Heart right ventricle (tissue), 16 donors: Measurements from ENCODE around the gene FBXO34. TPM values are rescaled to one million over a fixed set of nuclear protein-coding genes. Genes with fewer than 3 reads are reported as not detected.

ENCODE experiments used
- ATAC-seq, 8 donors: fragments of 200-7000 bp; cut with Tn5 transposase; one replicate each; pipeline ENCODE4 v1.9.1; 2020; ENCODE audit warnings: mild to moderate bottlenecking in 8 of 8, moderate library complexity in 8 of 8, moderate number of reproducible peaks in 1 of 8
- DNase-seq, 2 donors: peaks; one replicate each; pipeline ENCODE4 v3.0.0-alpha.2; 2020
- H3K27ac ChIP-seq, 10 donors: fragments of 200-600 bp; sonication (generic) in 2 of 10; one replicate each; pipeline versions ENCODE4 v1.5.0 to v1.8.0; 2020 to 2022; ENCODE audit warnings: mild to moderate bottlenecking in 3 of 10
- H3K27me3 ChIP-seq, 7 donors: fragments of 200-600 bp; one replicate each; pipeline ENCODE4 v1.8.0; 2021 to 2022; ENCODE audit warnings: mild to moderate bottlenecking in 2 of 7
- H3K36me3 ChIP-seq, 9 donors: fragments of 200-600 bp; sonication (generic) in 1 of 9; one replicate each; pipeline versions ENCODE4 v1.5.0 to v1.8.0; 2020 to 2022; ENCODE audit warnings: mild to moderate bottlenecking in 2 of 9
- H3K4me1 ChIP-seq, 9 donors: fragments of 200-600 bp; sonication (generic) in 1 of 9; one replicate each; pipeline versions ENCODE4 v1.5.0 to v1.8.0; 2020 to 2022; ENCODE audit warnings: mild to moderate bottlenecking in 4 of 9
- H3K4me3 ChIP-seq, 10 donors: fragments of 200-600 bp; sonication (generic) in 2 of 10; one replicate each; pipeline versions ENCODE4 v1.5.0 to v1.8.0; 2020 to 2022; ENCODE audit warnings: mild to moderate bottlenecking in 7 of 10, moderate library complexity in 2 of 10
- H3K9me3 ChIP-seq, 11 donors: fragments of 200-600 bp in 10 of 11; sonication (generic) in 2 of 11; one replicate each; pipeline versions ENCODE4 v1.5.0 to v1.8.0; 2013 to 2022; ENCODE audit warnings: mild to moderate bottlenecking in 2 of 11, control low read depth in 1 of 11, moderate library complexity in 1 of 11
- WGBS, 2 donors: extraction: QIAGEN DNeasy Blood & Tissue Kit; methylation state at CpG; one replicate each; pipeline ENCODE4 v1.1.7; 2013; ENCODE audit warnings: inconsistent platforms in 1 of 2; 5-methylcytosine and 5-hydroxymethylcytosine counted together
- intact Hi-C, 10 donors: fragments of 100-400 bp; cut with DNase I; formaldehyde crosslinking; loops; one replicate each; pipeline versions ENCODE4 v1.11.1 to v1.14.2; 2022
- polyA plus RNA-seq, 2 donors: library from polyadenylated mRNA; stranded (reverse); fragments of 200-250 nt; gene quantifications; one replicate each; pipeline ENCODE4 v1.2.3, GENCODE V29; 2013
- total RNA-seq, 10 donors: library from RNA; stranded (reverse); fragmentation: NEBNext Ultra II Directional in 3 of 10; extraction: Animal tissue kit (Norgen Biotek cat#: 25700) in 3 of 10; gene quantifications; one replicate each; pipeline versions ENCODE4 v1.2.1 to v1.2.4, GENCODE V29; 2021 to 2023
- TF ChIP-seq, protein P1 (sequence below), 9 donors: fragments of 200-600 bp; sonication (generic) in 2 of 9; IDR thresholded peaks; one replicate each; pipeline versions ENCODE4 v1.5.0 to v1.8.0; 2021 to 2022; ENCODE audit warnings: antibody characterized with exemption in 9 of 9, mild to moderate bottlenecking in 5 of 9, moderate library complexity in 1 of 9
- donor health status: Arrhythmogenic right ventricular cardiomyopathy.
- donor health status: ischemic (EF 13 %, LVEDD 7.1; RV severe dilation, severe dysfunction).
- donor health status: healthy with polysubstance abuse.
- donor health status: DM: no; HTN: yes; CAD: no.
- donor health status: DM: no; HTN: no; CAD: no.
- donor health status: ischemic (EF 25% LVEDD 6.9; RV normal size, moderate dysfunction).
- donor health status: ischemic (EF 25% LVEDD 5.7; RV mildly dilated, moderate dysfunction).
- donor health status: healthy.
- donor health status: DM: yes; HTN: yes; CAD: no.
- donor health status: Ischemic cardiomyopathy.
- donor health status: ischemic (EF 35%, LVEDD 5.7; RV mildly dilated, moderate dysfunction).
- donor health status: nonischemic (EF 11% LVEDD 7.7; RV severe dilation, severe dysfunction).
- donor health status: DM: yes; HTN: yes; CAD: no.
- donor health status: PGD.
- donor health status: ischemic (EF 29% LVEDD 5.4; RV normal size, mild dysfunction).
- donor health status: nonischemic (EF 23%, LVEDD 6.1; RV moderate dilation, normal function).

Gene FBXO34
- total and polyA plus RNA-seq, 12 donors, result 8.9 to 26.2 (median 20.8) TPM

GRCh38 chr14:55356913-55357312 lies 85.7 kb downstream of the FBXO34 start:
- ATAC-seq, result no peak
- intact Hi-C loops, result loop anchor here in 3 of 10 donors (5.0 to 10.0 kb wide), 2 partner anchors 90 to 142 kb away; no protein-coding TSS in a partner anchor

GRCh38 chr14:55359307-55359706 lies 88.1 kb downstream of the FBXO34 start:
- intact Hi-C loops, result loop anchor here in 3 of 10 donors (5.0 to 10.0 kb wide), 2 partner anchors 92 to 145 kb away; no protein-coding TSS in a partner anchor

More at GRCh38 chr14:55356913-55357312, 85.7 kb downstream of the FBXO34 start:
- peaks cover 0 to 18% (median 0%) of the 10 kb centered on the region in 9 donors for H3K4me1 ChIP-seq
- no peak overlapping the region for H3K27ac ChIP-seq
- H3K36me3 ChIP-seq, result peaks cover 0 to 49% (median 10%) of the 10 kb centered on the region in 9 donors
- 88% methylated on average over 2 of the region's 2 CpGs for WGBS, 2 donors
- H3K27me3 ChIP-seq, result no peaks in the 10 kb centered on the region
- TF ChIP-seq, protein P1, sequence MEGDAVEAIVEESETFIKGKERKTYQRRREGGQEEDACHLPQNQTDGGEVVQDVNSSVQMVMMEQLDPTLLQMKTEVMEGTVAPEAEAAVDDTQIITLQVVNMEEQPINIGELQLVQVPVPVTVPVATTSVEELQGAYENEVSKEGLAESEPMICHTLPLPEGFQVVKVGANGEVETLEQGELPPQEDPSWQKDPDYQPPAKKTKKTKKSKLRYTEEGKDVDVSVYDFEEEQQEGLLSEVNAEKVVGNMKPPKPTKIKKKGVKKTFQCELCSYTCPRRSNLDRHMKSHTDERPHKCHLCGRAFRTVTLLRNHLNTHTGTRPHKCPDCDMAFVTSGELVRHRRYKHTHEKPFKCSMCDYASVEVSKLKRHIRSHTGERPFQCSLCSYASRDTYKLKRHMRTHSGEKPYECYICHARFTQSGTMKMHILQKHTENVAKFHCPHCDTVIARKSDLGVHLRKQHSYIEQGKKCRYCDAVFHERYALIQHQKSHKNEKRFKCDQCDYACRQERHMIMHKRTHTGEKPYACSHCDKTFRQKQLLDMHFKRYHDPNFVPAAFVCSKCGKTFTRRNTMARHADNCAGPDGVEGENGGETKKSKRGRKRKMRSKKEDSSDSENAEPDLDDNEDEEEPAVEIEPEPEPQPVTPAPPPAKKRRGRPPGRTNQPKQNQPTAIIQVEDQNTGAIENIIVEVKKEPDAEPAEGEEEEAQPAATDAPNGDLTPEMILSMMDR (IDR thresholded peaks at IDR 0.05), result no peak
- H3K9me3 ChIP-seq, result no peaks in the 10 kb centered on the region
- no peak overlapping the region for H3K4me3 ChIP-seq
- no peak for DNase-seq

DNA sequence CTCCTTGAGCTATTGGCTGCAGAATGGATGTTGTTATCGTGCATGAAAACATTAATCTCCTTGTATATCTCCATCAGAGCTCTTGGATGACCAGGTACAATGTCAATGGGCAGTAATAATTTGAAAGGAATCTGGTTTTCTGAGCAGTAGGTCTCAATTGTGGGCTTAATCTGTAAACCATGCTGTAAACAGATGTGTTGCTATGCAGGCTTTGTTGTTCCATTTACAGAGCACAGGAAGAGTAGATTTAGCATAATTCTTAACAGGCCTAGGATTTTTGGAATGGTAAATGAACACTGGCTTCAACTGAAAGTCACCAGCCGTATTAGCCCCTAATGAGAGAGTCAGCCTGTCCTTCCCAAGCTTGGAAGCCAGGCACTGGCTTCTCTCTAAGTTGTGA lies 90.0 kb downstream of the FBXO34 start:
- DNase-seq (no peak), ATAC-seq (no peak)
- H3K9me3 ChIP-seq, result no peaks in the 10 kb centered on the region
- H3K27ac ChIP-seq, result no peak overlapping the region
- H3K36me3 ChIP-seq, result peaks cover 0 to 46% (median 9%) of the 10 kb centered on the region in 9 donors
- no peaks in the 10 kb centered on the region for H3K4me1 ChIP-seq
- 97% methylated on average over 2 of the region's 2 CpGs for WGBS, 2 donors
- TF ChIP-seq, protein P1 (IDR thresholded peaks at IDR 0.05), result no peak
- H3K27me3 ChIP-seq, result no peaks in the 10 kb centered on the region
- H3K4me3 ChIP-seq, result no peak overlapping the region
- intact Hi-C loops, result no loop called here

More at GRCh38 chr14:55359307-55359706, 88.1 kb downstream of the FBXO34 start:
- H3K36me3 ChIP-seq, result peaks cover 0 to 44% (median 3%) of the 10 kb centered on the region in 9 donors
- no peak for DNase-seq
- TF ChIP-seq, protein P1 (IDR thresholded peaks at IDR 0.05), result no peak
- H3K4me1 ChIP-seq, result peaks cover 0 to 13% (median 0%) of the 10 kb centered on the region in 9 donors
- ATAC-seq, result no peak
- no peaks in the 10 kb centered on the region for H3K27me3 ChIP-seq
- no peaks in the 10 kb centered on the region for H3K9me3 ChIP-seq
- WGBS, 2 donors, result 91 to 94% methylated on average over 4 of the region's 4 CpGs
- H3K27ac ChIP-seq, result no peak overlapping the region
- no peak overlapping the region for H3K4me3 ChIP-seq

- WGBS, 2 donors, result 90 to 93% methylated on average over 3 of the region's 3 CpGs
- DNase-seq, result no peak
- H3K27ac ChIP-seq, result no peak overlapping the region
Observed at GRCh38 chr14:55366271-55366670, 95.0 kb downstream of the FBXO34 start.

More at GRCh38 chr14:55366271-55366670, 95.0 kb downstream of the FBXO34 start:
- no peak for ATAC-seq
- H3K9me3 ChIP-seq, result no peaks in the 10 kb centered on the region
- TF ChIP-seq, protein P1 (IDR thresholded peaks at IDR 0.05), result no peak
- H3K4me1 ChIP-seq, result no peaks in the 10 kb centered on the region
- peaks cover 0 to 81% (median 16%) of the 10 kb centered on the region in 9 donors for H3K36me3 ChIP-seq
- H3K27me3 ChIP-seq, result no peaks in the 10 kb centered on the region
- intact Hi-C loops, result no loop called here
- H3K4me3 ChIP-seq, result no peak overlapping the region
